ENCODE measurements around the gene DERA. TPM values are rescaled to one million over a fixed set of nuclear protein-coding genes. Genes with fewer than 3 reads are reported as not detected.

DERA gene
- total and polyA plus RNA-seq, 9 of the 15 experiments (the other 6 are each of a cell fraction or from before 2014, with no cell fraction given): 5.5 to 15.5 (median 7.8) TPM

DNA sequence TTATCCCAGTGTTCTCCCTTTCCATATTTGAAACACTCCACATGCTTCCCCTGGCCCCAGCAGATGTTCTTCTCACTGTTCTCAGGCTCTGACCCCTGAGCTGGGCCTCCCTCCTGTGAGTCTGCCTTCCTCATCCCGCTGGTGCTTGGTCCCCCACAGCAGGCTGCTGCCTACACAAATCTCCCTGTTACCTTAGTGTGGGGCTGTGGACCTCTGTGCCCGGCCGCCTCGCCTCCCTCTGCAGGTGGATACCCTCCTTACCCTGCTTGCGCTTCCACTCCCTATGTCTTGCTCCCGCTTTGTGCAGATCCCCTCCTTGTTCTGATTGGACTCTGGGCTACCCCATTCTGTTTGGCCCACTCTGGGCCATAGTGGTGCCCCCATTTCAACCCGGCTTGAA, 6.9 kb downstream of the DERA start:
- no peaks in the 10 kb centered on the region for H4K20me1 ChIP-seq (replicated peaks; ENCODE audit: control insufficient read depth, insufficient read depth, low read length)
- TF ChIP-seq, protein P1, sequence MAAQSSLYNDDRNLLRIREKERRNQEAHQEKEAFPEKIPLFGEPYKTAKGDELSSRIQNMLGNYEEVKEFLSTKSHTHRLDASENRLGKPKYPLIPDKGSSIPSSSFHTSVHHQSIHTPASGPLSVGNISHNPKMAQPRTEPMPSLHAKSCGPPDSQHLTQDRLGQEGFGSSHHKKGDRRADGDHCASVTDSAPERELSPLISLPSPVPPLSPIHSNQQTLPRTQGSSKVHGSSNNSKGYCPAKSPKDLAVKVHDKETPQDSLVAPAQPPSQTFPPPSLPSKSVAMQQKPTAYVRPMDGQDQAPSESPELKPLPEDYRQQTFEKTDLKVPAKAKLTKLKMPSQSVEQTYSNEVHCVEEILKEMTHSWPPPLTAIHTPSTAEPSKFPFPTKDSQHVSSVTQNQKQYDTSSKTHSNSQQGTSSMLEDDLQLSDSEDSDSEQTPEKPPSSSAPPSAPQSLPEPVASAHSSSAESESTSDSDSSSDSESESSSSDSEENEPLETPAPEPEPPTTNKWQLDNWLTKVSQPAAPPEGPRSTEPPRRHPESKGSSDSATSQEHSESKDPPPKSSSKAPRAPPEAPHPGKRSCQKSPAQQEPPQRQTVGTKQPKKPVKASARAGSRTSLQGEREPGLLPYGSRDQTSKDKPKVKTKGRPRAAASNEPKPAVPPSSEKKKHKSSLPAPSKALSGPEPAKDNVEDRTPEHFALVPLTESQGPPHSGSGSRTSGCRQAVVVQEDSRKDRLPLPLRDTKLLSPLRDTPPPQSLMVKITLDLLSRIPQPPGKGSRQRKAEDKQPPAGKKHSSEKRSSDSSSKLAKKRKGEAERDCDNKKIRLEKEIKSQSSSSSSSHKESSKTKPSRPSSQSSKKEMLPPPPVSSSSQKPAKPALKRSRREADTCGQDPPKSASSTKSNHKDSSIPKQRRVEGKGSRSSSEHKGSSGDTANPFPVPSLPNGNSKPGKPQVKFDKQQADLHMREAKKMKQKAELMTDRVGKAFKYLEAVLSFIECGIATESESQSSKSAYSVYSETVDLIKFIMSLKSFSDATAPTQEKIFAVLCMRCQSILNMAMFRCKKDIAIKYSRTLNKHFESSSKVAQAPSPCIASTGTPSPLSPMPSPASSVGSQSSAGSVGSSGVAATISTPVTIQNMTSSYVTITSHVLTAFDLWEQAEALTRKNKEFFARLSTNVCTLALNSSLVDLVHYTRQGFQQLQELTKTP (IDR thresholded peaks at IDR 0.05; ENCODE audit: low read depth in 1 of 2, partially characterized antibody in 2 of 2): no peak
- TF ChIP-seq, protein P2, sequence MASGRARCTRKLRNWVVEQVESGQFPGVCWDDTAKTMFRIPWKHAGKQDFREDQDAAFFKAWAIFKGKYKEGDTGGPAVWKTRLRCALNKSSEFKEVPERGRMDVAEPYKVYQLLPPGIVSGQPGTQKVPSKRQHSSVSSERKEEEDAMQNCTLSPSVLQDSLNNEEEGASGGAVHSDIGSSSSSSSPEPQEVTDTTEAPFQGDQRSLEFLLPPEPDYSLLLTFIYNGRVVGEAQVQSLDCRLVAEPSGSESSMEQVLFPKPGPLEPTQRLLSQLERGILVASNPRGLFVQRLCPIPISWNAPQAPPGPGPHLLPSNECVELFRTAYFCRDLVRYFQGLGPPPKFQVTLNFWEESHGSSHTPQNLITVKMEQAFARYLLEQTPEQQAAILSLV (tag; IDR thresholded peaks at IDR 0.05): no peak
- TF ChIP-seq EZH2 (IDR thresholded peaks at IDR 0.05; ENCODE audit: borderline replicate concordance, low read depth, low read length) (no peak), MEF2D (tag; conservative IDR thresholded peaks at IDR 0.05; ENCODE audit: low read depth) (no peak), POLR2B (IDR thresholded peaks at IDR 0.05; ENCODE audit: low read depth, partially characterized antibody) (no peak), MAFK (IDR thresholded peaks at IDR 0.05; ENCODE audit: low read length) (no peak), SAFB2 (IDR thresholded peaks at IDR 0.05; ENCODE audit: borderline replicate concordance, low read depth, low read length, severe bottlenecking) (no peak), BCOR (IDR thresholded peaks at IDR 0.05) (no peak), ZNF696 (CRISPR knock-in tag; conservative IDR thresholded peaks at IDR 0.05) (no peak), ARID1B (IDR thresholded peaks at IDR 0.05) (no peak), DPF2 (IDR thresholded peaks at IDR 0.05) (no peak)
- TF ChIP-seq, protein P3, sequence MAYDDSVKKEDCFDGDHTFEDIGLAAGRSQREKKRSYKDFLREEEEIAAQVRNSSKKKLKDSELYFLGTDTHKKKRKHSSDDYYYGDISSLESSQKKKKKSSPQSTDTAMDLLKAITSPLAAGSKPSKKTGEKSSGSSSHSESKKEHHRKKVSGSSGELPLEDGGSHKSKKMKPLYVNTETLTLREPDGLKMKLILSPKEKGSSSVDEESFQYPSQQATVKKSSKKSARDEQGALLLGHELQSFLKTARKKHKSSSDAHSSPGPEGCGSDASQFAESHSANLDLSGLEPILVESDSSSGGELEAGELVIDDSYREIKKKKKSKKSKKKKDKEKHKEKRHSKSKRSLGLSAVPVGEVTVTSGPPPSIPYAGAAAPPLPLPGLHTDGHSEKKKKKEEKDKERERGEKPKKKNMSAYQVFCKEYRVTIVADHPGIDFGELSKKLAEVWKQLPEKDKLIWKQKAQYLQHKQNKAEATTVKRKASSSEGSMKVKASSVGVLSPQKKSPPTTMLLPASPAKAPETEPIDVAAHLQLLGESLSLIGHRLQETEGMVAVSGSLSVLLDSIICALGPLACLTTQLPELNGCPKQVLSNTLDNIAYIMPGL (CRISPR knock-in tag; IDR thresholded peaks at IDR 0.05): no peak
- H3K27me3 ChIP-seq (ENCODE audit: control insufficient read depth in 2 of 2, insufficient read depth in 2 of 2, low read length in 2 of 2): no peaks in the 10 kb centered on the region
- CTCF ChIA-PET (ENCODE audit: low intra/inter-chr PET ratio): no interaction called here
- H3K9me1 ChIP-seq (ENCODE audit: control insufficient read depth, insufficient read depth, low read length): no peaks in the 10 kb centered on the region
- in situ Hi-C loops (cut with MboI) (no loop called here), intact Hi-C loops (cut with micrococcal nuclease) (no loop called here)
- no peaks in the 10 kb centered on the region for H3K9me3 ChIP-seq (replicated peaks; ENCODE audit: control insufficient read depth, insufficient read depth, low read depth, low read length)
- DNase-seq (ENCODE audit: extremely low read depth in 1 of 4, low spot score in 3 of 4) (no peak), ATAC-seq (no peak), FAIRE-seq (no peak)
- no peaks in the 10 kb centered on the region for H3K4me1 ChIP-seq (replicated peaks in 1 of 2; ENCODE audit: control insufficient read depth in 2 of 2, insufficient read depth in 2 of 2, low read length in 2 of 2)
- no peak overlapping the region for H3K4me3 ChIP-seq
- H3K9ac ChIP-seq (ENCODE audit: insufficient read depth in 1 of 2, low read depth in 2 of 2, low read length in 2 of 2): no peak overlapping the region
- POLR2A ChIA-PET: no interaction called here
- no peak overlapping the region for H3K27ac ChIP-seq (ENCODE audit: extremely low read depth, low read depth, low read length)
- no TSS peak for BruUV-seq (replicated peaks)
- H3K4me2 ChIP-seq (ENCODE audit: insufficient read depth, low read length): no peak overlapping the region
- 21% methylated on average over 3 of the region's 7 CpGs for WGBS (ENCODE audit: insufficient coverage, low coverage, missing lambda C conversion rate)
- H3K36me3 ChIP-seq (ENCODE audit: control insufficient read depth, insufficient read depth, low read length): no peaks in the 10 kb centered on the region
- no peaks in the 10 kb centered on the region for H3K79me2 ChIP-seq (ENCODE audit: control insufficient read depth, insufficient read depth, low read length)
- no peak overlapping the region for H2AFZ ChIP-seq (ENCODE audit: low read depth, low read length)

All from K562 (cell line).